Esophagus (tissue), 2 donors: ENCODE results near the gene PMS2. TPM values are rescaled to one million over a fixed set of nuclear protein-coding genes. Genes with fewer than 3 reads are reported as not detected.
"Not testable (repeated sequence)": the region's sequence is repeated elsewhere in the genome, so short reads cannot be mapped to it uniquely, and the experiment has no call there.

Experiments
- H3K27ac ChIP-seq, 2 donors: one replicate each; pipeline ENCODE4 v1.5.1; 2013; ENCODE audit warnings: low read depth in 2 of 2, mild to moderate bottlenecking in 2 of 2, inconsistent platforms in 1 of 2, low read length in 1 of 2, moderate library complexity in 1 of 2
- H3K27me3 ChIP-seq, 2 donors: one replicate each; pipeline ENCODE4 v1.6.1; 2013; ENCODE audit warnings: low read length in 2 of 2, control low read depth in 1 of 2, mild to moderate bottlenecking in 1 of 2; ENCODE audit not compliant: insufficient read depth in 2 of 2, control insufficient read depth in 1 of 2
- H3K36me3 ChIP-seq, 2 donors: one replicate each; pipeline ENCODE4 v1.6.1; 2013; ENCODE audit warnings: low read length in 1 of 2; ENCODE audit not compliant: control insufficient read depth in 2 of 2, insufficient read depth in 2 of 2
- H3K4me1 ChIP-seq, 2 donors: one replicate each; pipeline ENCODE4 v1.6.1; 2013; ENCODE audit warnings: low read length in 1 of 2; ENCODE audit not compliant: control insufficient read depth in 2 of 2, insufficient read depth in 2 of 2
- H3K4me3 ChIP-seq, 2 donors: one replicate each; pipeline ENCODE4 v1.5.1; 2013; ENCODE audit warnings: low read length in 2 of 2, mild to moderate bottlenecking in 2 of 2, low read depth in 1 of 2, moderate library complexity in 1 of 2
- H3K9me3 ChIP-seq, 2 donors: one replicate each; pipeline ENCODE4 v1.6.1; 2013; ENCODE audit warnings: mild to moderate bottlenecking in 2 of 2, low read depth in 1 of 2, low read length in 1 of 2, moderate library complexity in 1 of 2; ENCODE audit not compliant: control insufficient read depth in 2 of 2, insufficient read depth in 1 of 2
- WGBS, 2 donors: extraction: QIAGEN DNeasy Blood & Tissue Kit; methylation state at CpG; one replicate each; pipeline ENCODE4 v1.1.7; 2013; 5-methylcytosine and 5-hydroxymethylcytosine counted together
- polyA plus RNA-seq, 2 donors: library from polyadenylated mRNA; stranded (reverse); fragments of 200-250 nt; gene quantifications; one replicate each; pipeline ENCODE4 v1.2.3, GENCODE V29; 2013
- donor health status: healthy with polysubstance abuse.
- donor health status: Bipolar disorder and iron deficiency.

Gene PMS2
- polyA plus RNA-seq, 2 donors, result 3.3 to 5.6 TPM

- not testable (repeated sequence) for H3K36me3 ChIP-seq, H3K27me3 ChIP-seq, H3K27ac ChIP-seq, H3K4me3 ChIP-seq, H3K9me3 ChIP-seq, H3K4me1 ChIP-seq
- WGBS, 2 donors, result 89 to 92% methylated on average over 1 of the region's 12 CpGs
Measured at GRCh38 chr7:5979680-5980314, 29.1 kb downstream of the PMS2 start.

- not testable (repeated sequence) for H3K36me3 ChIP-seq, H3K4me3 ChIP-seq, H3K4me1 ChIP-seq, H3K9me3 ChIP-seq, H3K27me3 ChIP-seq, H3K27ac ChIP-seq
- WGBS, 2 donors, result no CpG with 5 or more reads among the region's 8 CpGs
Measured at GRCh38 chr7:5973580-5973979, 35.3 kb downstream of the PMS2 start.

- 13 to 16% methylated on average over 15 to 26 of the region's 43 CpGs for WGBS, 2 donors
Measured at GRCh38 chr7:5970347-5970911, 38.4 kb downstream of the PMS2 start, which contains the start of gene RSPH10B. Gene RSPH10B, minus strand, starts transcription at chr7:5970689. Its CDS starts 3,573 bp downstream, at chr7:5967116.

DNA sequence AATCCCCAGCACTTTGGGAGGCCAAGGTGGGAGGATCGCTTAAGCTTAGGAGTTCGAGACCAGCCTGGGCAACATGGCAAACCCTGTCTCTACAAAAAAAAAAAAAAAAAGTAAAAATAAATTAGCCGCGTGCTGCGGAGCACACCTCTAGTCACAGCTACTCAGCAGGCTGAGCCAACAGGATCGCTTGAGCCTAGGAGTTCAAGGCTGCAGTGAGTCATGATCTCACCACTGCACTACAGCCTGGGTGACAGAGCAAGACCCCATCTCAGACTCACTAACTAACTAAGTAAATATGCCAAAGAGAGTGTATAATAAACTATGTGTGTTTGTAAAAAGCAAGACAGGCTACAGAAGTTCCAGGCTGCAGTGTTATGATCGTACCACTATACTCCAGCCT lies 45.0 kb downstream of the PMS2 start:
- H3K27ac ChIP-seq, H3K4me1 ChIP-seq, H3K4me3 ChIP-seq, H3K27me3 ChIP-seq, H3K9me3 ChIP-seq, H3K36me3 ChIP-seq: not testable (repeated sequence)
- WGBS, 2 donors, result 87 to 97% methylated on average over 4 of the region's 7 CpGs

More at GRCh38 chr7:5970347-5970911, 38.4 kb downstream of the PMS2 start, which contains the start of gene RSPH10B:
- not testable (repeated sequence) for H3K9me3 ChIP-seq, H3K4me1 ChIP-seq, H3K27ac ChIP-seq, H3K36me3 ChIP-seq, H3K27me3 ChIP-seq, H3K4me3 ChIP-seq

DNA sequence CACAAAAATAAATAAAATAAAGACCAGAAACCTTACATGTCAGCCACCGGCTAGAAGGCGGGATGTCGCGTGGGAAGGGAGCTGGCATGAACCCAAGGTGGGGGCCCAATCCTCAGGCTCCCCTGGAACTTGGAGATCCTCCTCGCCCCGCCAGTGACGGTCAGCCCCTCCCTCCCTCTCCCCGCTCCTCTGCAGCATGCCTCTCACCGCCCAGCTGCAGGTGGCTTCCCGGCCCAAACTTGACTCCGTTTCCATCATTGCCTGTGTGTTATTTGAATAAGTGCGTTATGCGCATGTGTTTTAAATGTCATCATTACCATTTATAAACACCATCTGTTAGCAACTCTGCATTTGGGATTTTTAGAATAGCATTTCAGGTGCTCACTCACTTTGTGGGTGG lies 45.6 kb downstream of the PMS2 start:
- H3K36me3 ChIP-seq, H3K27me3 ChIP-seq, H3K9me3 ChIP-seq, H3K27ac ChIP-seq, H3K4me1 ChIP-seq, H3K4me3 ChIP-seq: not testable (repeated sequence)
- 44 to 61% methylated on average over 3 to 5 of the region's 13 CpGs for WGBS, 2 donors

- WGBS, 2 donors, result no CpG with 5 or more reads among the region's 17 CpGs
- H3K4me1 ChIP-seq, H3K9me3 ChIP-seq, H3K27me3 ChIP-seq, H3K36me3 ChIP-seq, H3K27ac ChIP-seq, H3K4me3 ChIP-seq: not testable (repeated sequence)
Measured at GRCh38 chr7:5934945-5935450, 73.9 kb downstream of the PMS2 start.

DNA sequence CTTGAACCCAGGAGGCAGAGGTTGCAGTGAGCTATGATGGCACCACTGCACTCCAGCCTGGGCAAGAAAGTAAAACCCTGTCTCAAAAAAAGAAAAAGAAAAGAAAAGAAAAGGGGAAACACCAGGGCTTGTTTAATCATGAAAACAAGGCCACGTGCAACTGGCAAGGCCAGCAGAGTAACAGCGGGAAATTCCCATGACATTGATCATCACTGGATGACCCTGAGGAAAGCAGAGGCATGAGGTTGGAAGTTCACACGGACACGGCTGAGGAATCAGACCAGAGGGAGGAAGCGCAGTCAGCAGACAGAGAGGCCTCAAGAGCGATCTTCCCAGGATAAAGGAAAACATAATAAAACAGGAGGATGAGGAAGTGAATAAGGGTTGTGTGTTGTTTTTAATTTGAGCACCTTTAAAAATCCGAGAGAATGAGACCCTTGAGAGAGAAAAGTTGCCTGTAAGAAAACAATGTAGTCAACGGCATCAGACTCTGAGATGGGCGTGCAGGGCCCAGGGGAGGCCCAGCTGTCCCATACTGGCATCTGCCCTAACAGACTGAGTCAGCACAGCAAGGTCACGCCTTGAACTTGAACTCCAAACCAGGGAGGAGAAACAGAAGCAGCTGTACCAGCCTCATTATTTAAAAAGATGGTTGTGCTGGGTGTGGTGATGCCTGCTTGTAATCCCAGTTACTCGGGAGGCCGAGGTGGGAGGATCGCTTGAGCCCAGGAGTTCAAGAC lies 76.8 kb downstream of the PMS2 start:
- 37 to 61% methylated on average over 4 to 7 of the region's 13 CpGs for WGBS, 2 donors
- not testable (repeated sequence) for H3K4me3 ChIP-seq, H3K9me3 ChIP-seq, H3K27me3 ChIP-seq, H3K4me1 ChIP-seq, H3K27ac ChIP-seq, H3K36me3 ChIP-seq

- not testable (repeated sequence) for H3K27ac ChIP-seq, H3K4me3 ChIP-seq, H3K27me3 ChIP-seq, H3K36me3 ChIP-seq, H3K4me1 ChIP-seq, H3K9me3 ChIP-seq
- WGBS, 2 donors, result 97 to 98% methylated on average over 12 to 14 of the region's 14 CpGs
Measured at GRCh38 chr7:5931250-5931649, 77.6 kb downstream of the PMS2 start.

- not testable (repeated sequence) for H3K27ac ChIP-seq, H3K36me3 ChIP-seq, H3K27me3 ChIP-seq, H3K4me1 ChIP-seq, H3K4me3 ChIP-seq, H3K9me3 ChIP-seq
- WGBS, 2 donors, result 95% methylated on average over 2 of the region's 10 CpGs; no CpG with 5 or more reads in 1 of the 2 donors
Measured at GRCh38 chr7:5930290-5930689, 78.6 kb downstream of the PMS2 start.
